ENCODE data around the gene ITPRIPL2. TPM values are rescaled to one million over a fixed set of nuclear protein-coding genes. Genes with fewer than 3 reads are reported as not detected.

Gene ITPRIPL2
- total RNA-seq, 2 experiments from 2014 or later = not detected

DNA sequence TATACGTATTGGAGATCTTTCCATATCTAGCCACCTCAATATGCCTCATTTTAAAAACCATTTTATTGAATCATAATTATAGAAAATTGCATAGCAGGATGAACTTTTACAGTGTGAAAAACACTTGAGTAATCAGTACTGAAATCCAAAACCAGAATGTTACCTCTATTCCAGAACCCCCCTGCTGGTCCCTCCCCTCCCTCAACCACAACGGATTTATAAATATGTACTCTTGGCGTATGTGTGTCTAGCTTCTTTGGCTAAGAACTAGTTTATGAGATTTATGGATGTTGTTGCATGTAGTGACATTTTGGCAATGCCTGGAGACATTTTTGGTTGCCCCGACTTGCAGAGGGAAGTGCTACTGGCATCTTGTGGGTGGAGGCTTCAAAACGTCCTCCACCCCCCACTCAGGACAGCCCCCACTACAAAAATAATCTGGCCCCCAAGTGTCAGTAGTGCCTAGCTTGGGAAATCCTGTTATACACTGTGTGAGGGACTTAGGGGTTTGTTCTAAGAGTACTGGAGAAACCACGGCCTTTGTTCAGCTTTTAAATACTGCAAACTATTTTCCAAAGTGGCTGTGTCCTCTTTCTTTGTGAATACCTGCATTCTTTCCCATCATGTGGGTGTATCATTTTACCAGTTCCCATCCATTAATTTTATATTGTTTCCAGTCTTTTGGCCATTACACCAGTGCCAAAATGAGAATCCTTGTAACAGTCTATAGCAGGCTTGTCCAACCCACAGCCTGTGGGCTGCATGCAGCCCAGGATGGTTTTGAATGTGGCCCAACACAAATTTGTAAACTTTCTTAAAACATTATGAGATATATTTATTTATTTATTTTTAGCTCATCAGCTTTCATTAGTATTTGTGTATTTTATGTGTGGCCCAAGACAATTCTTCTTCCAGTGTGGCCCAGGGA is 23.7 kb downstream of the ITPRIPL2 start:
- no peak overlapping the region for H3K27ac ChIP-seq (ENCODE audit: low read depth, low read length, poor library complexity, severe bottlenecking)
- no peaks in the 10 kb centered on the region for H3K79me2 ChIP-seq (ENCODE audit: insufficient read depth, low read depth, low read length)
- H3K4me2 ChIP-seq (ENCODE audit: low read length) = no peak overlapping the region
- no peak for TF ChIP-seq EZH2phosphoT487 (IDR thresholded peaks at IDR 0.05; ENCODE audit: borderline replicate concordance, low read depth, low read length)
- TF ChIP-seq, protein P1, sequence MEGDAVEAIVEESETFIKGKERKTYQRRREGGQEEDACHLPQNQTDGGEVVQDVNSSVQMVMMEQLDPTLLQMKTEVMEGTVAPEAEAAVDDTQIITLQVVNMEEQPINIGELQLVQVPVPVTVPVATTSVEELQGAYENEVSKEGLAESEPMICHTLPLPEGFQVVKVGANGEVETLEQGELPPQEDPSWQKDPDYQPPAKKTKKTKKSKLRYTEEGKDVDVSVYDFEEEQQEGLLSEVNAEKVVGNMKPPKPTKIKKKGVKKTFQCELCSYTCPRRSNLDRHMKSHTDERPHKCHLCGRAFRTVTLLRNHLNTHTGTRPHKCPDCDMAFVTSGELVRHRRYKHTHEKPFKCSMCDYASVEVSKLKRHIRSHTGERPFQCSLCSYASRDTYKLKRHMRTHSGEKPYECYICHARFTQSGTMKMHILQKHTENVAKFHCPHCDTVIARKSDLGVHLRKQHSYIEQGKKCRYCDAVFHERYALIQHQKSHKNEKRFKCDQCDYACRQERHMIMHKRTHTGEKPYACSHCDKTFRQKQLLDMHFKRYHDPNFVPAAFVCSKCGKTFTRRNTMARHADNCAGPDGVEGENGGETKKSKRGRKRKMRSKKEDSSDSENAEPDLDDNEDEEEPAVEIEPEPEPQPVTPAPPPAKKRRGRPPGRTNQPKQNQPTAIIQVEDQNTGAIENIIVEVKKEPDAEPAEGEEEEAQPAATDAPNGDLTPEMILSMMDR (conservative IDR thresholded peaks at IDR 0.05; ENCODE audit: low read length) = no peak
- H3K4me1 ChIP-seq (ENCODE audit: insufficient read depth, low read length, poor library complexity, severe bottlenecking) = no peaks in the 10 kb centered on the region
- CTCF ChIA-PET (ENCODE audit: unreplicated experiment) = no interaction called here
- POLR2A ChIA-PET = no interaction called here
- no peaks in the 10 kb centered on the region for H3K9me2 ChIP-seq (ENCODE audit: insufficient read depth, low read length)
- no peak for DNase-seq (ENCODE audit: low spot score)
- no peak overlapping the region for H2AFZ ChIP-seq (ENCODE audit: low read length)
- no peaks in the 10 kb centered on the region for H3K9me3 ChIP-seq (ENCODE audit: low read length)
- BruUV-seq (replicated peaks) = no TSS peak
- no peak overlapping the region for H3K4me3 ChIP-seq (ENCODE audit: low read depth, low read length, poor library complexity, severe bottlenecking)
- no peaks in the 10 kb centered on the region for H4K20me1 ChIP-seq (ENCODE audit: insufficient read depth, low read length)
- intact Hi-C loops (cut with micrococcal nuclease; ENCODE audit: unreplicated experiment) = no loop called here
- H3K36me3 ChIP-seq (ENCODE audit: insufficient read depth, low read length) = no peaks in the 10 kb centered on the region

DNA sequence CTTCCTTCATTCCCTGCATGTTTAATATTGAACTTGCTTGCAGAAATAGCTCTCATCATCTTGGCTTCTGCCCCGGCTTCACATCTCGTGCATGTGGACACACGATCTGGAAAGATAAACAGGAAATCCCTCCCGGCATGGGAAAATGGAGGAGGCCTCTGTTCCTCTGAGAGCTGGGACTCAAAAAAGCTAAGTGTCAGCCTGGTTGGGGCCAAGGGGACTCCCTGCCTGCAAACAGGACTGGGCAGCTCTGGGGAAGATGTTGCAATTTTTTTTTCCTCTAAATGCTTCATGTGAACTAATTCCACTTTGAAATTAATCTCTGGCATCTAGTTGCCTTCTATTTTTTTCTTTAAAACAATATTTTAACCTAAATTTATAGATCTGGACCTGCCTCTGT is 24.8 kb downstream of the ITPRIPL2 start:
- TF ChIP-seq, protein P1 (conservative IDR thresholded peaks at IDR 0.05; ENCODE audit: low read length) = no peak
- TF ChIP-seq EZH2phosphoT487 (IDR thresholded peaks at IDR 0.05; ENCODE audit: borderline replicate concordance, low read depth, low read length) = no peak
- H4K20me1 ChIP-seq (ENCODE audit: insufficient read depth, low read length) = no peaks in the 10 kb centered on the region
- ChIA-PET POLR2A (interaction anchor here (0.7 kb wide), 2 partner anchors 28 to 75 kb away, joined by 3 read pairs; no protein-coding TSS in a partner anchor), CTCF (ENCODE audit: unreplicated experiment) (no interaction called here)
- intact Hi-C loops (cut with micrococcal nuclease; ENCODE audit: unreplicated experiment) = no loop called here
- no peaks in the 10 kb centered on the region for H3K9me2 ChIP-seq (ENCODE audit: insufficient read depth, low read length)
- no peaks in the 10 kb centered on the region for H3K79me2 ChIP-seq (ENCODE audit: insufficient read depth, low read depth, low read length)
- no peak for DNase-seq (ENCODE audit: low spot score)
- H2AFZ ChIP-seq (ENCODE audit: low read length) = 0 out of 2 replicates have a peak overlapping the region, but pooled peaks have one; percentile 18
- no peak overlapping the region for H3K4me2 ChIP-seq (ENCODE audit: low read length)
- H3K27ac ChIP-seq (ENCODE audit: low read depth, low read length, poor library complexity, severe bottlenecking) = no peak overlapping the region
- H3K36me3 ChIP-seq (ENCODE audit: insufficient read depth, low read length) = no peaks in the 10 kb centered on the region
- BruUV-seq (replicated peaks) = no TSS peak
- H3K4me3 ChIP-seq (ENCODE audit: low read depth, low read length, poor library complexity, severe bottlenecking) = no peak overlapping the region
- no peaks in the 10 kb centered on the region for H3K4me1 ChIP-seq (ENCODE audit: insufficient read depth, low read length, poor library complexity, severe bottlenecking)
- no peaks in the 10 kb centered on the region for H3K9me3 ChIP-seq (ENCODE audit: low read length)

All from OCI-LY7 (cell line).